ENCODE results near the gene RASD2. TPM values are rescaled to one million over a fixed set of nuclear protein-coding genes. Genes with fewer than 3 reads are reported as not detected.

Gene RASD2
- total RNA-seq, 1 experiment from 2014 or later = 0.42 TPM

- Mint-ChIP-seq H3K4me3 (no peak overlapping the region), H3K4me1 (peaks cover 4% of the 10 kb centered on the region in 2 experiments; a peak in 3 of 4 replicates), H3K27me3 (ENCODE audit: low read depth) (peaks cover 3% of the 10 kb centered on the region), H3K9me3 (no peaks in the 10 kb centered on the region), H3K36me3 (ENCODE audit: insufficient read depth in 1 of 3, low read depth in 3 of 3) (no peaks in the 10 kb centered on the region), H3K27ac (no peak overlapping the region)
- H4K91ac ChIP-seq (ENCODE audit: insufficient read length, low read depth, low read length) = no peak overlapping the region
- no peak for TF ChIP-seq CTCF (conservative IDR thresholded peaks at IDR 0.05)
- H3K18ac ChIP-seq (ENCODE audit: insufficient read length, low read depth, low read length) = no peak overlapping the region
- H2BK120ac ChIP-seq (ENCODE audit: low read depth, low read length, poor library complexity, severe bottlenecking) = no peak overlapping the region
- H2AK5ac ChIP-seq (ENCODE audit: insufficient read length, low read length) = no peak overlapping the region
- no peak overlapping the region for H2BK5ac ChIP-seq (ENCODE audit: insufficient read length, low read length)
- no peaks in the 10 kb centered on the region for H4K20me1 ChIP-seq (ENCODE audit: control insufficient read depth, insufficient read depth, insufficient read length)
- H3K79me1 ChIP-seq (ENCODE audit: insufficient read depth, low read depth, low read length, poor library complexity, severe bottlenecking) = no peaks in the 10 kb centered on the region
- no peak overlapping the region for H2BK15ac ChIP-seq (ENCODE audit: low read depth, low read length)
- DNase-seq = no peak
- H3K23ac ChIP-seq (ENCODE audit: insufficient read length, low read depth, low read length) = no peak overlapping the region
- no peak overlapping the region for H2BK12ac ChIP-seq (ENCODE audit: insufficient read length, low read depth, low read length)
- H3K4me2 ChIP-seq (ENCODE audit: insufficient read depth, insufficient read length, low read length) = no peak overlapping the region
- H2AFZ ChIP-seq (ENCODE audit: low read length) = no peak overlapping the region
- no peak overlapping the region for H3K14ac ChIP-seq (ENCODE audit: insufficient read depth, low read length)
- H3K79me2 ChIP-seq (ENCODE audit: insufficient read depth, low read length) = no peaks in the 10 kb centered on the region
- no peak overlapping the region for H3K9ac ChIP-seq (ENCODE audit: extremely low read depth, insufficient read length, low read length)
- no peaks in the 10 kb centered on the region for H3K4me1 ChIP-seq (ENCODE audit: insufficient read depth, low read length)
- no peak overlapping the region for H3K56ac ChIP-seq (ENCODE audit: insufficient read length, low read depth, low read length)
- no peak overlapping the region for H3T11ph ChIP-seq (ENCODE audit: low read length)
- no peak overlapping the region for H2BK20ac ChIP-seq (ENCODE audit: low read depth, low read length, poor library complexity, severe bottlenecking)
- H4K5ac ChIP-seq (ENCODE audit: insufficient read length, low read depth, low read length) = no peak overlapping the region
- no peak overlapping the region for H3K27ac ChIP-seq (ENCODE audit: insufficient read length, low read depth, low read length)
- H3K9me3 ChIP-seq (ENCODE audit: control insufficient read depth, low read depth, low read length) = no peaks in the 10 kb centered on the region
- WGBS (ENCODE audit: extremely low coverage, insufficient read length, low lambda C conversion rate) = 100% methylated on average over 1 of the region's 5 CpGs
- H3K27me3 ChIP-seq (ENCODE audit: insufficient read depth, low read length) = no peaks in the 10 kb centered on the region
- H3K4ac ChIP-seq (ENCODE audit: low read depth, low read length) = no peak overlapping the region
- no peaks in the 10 kb centered on the region for H3K23me2 ChIP-seq (ENCODE audit: insufficient read length, low read depth, low read length, poor library complexity, severe bottlenecking)
- H4K8ac ChIP-seq (replicated peaks; ENCODE audit: insufficient read length, low read depth, low read length) = no peak overlapping the region
These were observed 60.5 kb downstream of the RASD2 start for GRCh38 chr22:35601013-35601580.
